Heart right ventricle (tissue), 16 donors: ENCODE measurements around the gene FFAR3. TPM values are rescaled to one million over a fixed set of nuclear protein-coding genes. Genes with fewer than 3 reads are reported as not detected.

Experiments
- ATAC-seq, 8 donors: fragments of 200-7000 bp; cut with Tn5 transposase; one replicate each; pipeline ENCODE4 v1.9.1; 2020; ENCODE audit warnings: mild to moderate bottlenecking in 8 of 8, moderate library complexity in 8 of 8, moderate number of reproducible peaks in 1 of 8
- DNase-seq, 2 donors: peaks; one replicate each; pipeline ENCODE4 v3.0.0-alpha.2; 2020
- H3K27ac ChIP-seq, 10 donors: fragments of 200-600 bp; sonication (generic) in 2 of 10; one replicate each; pipeline versions ENCODE4 v1.5.0 to v1.8.0; 2020 to 2022; ENCODE audit warnings: mild to moderate bottlenecking in 3 of 10
- H3K27me3 ChIP-seq, 7 donors: fragments of 200-600 bp; one replicate each; pipeline ENCODE4 v1.8.0; 2021 to 2022; ENCODE audit warnings: mild to moderate bottlenecking in 2 of 7
- H3K36me3 ChIP-seq, 9 donors: fragments of 200-600 bp; sonication (generic) in 1 of 9; one replicate each; pipeline versions ENCODE4 v1.5.0 to v1.8.0; 2020 to 2022; ENCODE audit warnings: mild to moderate bottlenecking in 2 of 9
- H3K4me1 ChIP-seq, 9 donors: fragments of 200-600 bp; sonication (generic) in 1 of 9; one replicate each; pipeline versions ENCODE4 v1.5.0 to v1.8.0; 2020 to 2022; ENCODE audit warnings: mild to moderate bottlenecking in 4 of 9
- H3K4me3 ChIP-seq, 10 donors: fragments of 200-600 bp; sonication (generic) in 2 of 10; one replicate each; pipeline versions ENCODE4 v1.5.0 to v1.8.0; 2020 to 2022; ENCODE audit warnings: mild to moderate bottlenecking in 7 of 10, moderate library complexity in 2 of 10
- H3K9me3 ChIP-seq, 11 donors: fragments of 200-600 bp in 10 of 11; sonication (generic) in 2 of 11; one replicate each; pipeline versions ENCODE4 v1.5.0 to v1.8.0; 2013 to 2022; ENCODE audit warnings: mild to moderate bottlenecking in 2 of 11, control low read depth in 1 of 11, moderate library complexity in 1 of 11
- CTCF ChIP-seq, 9 donors: fragments of 200-600 bp; sonication (generic) in 2 of 9; IDR thresholded peaks; one replicate each; pipeline versions ENCODE4 v1.5.0 to v1.8.0; 2021 to 2022; ENCODE audit warnings: antibody characterized with exemption in 9 of 9, mild to moderate bottlenecking in 5 of 9, moderate library complexity in 1 of 9
- WGBS, 2 donors: extraction: QIAGEN DNeasy Blood & Tissue Kit; methylation state at CpG; one replicate each; pipeline ENCODE4 v1.1.7; 2013; ENCODE audit warnings: inconsistent platforms in 1 of 2; 5-methylcytosine and 5-hydroxymethylcytosine counted together
- intact Hi-C, 10 donors: fragments of 100-400 bp; cut with DNase I; formaldehyde crosslinking; loops; one replicate each; pipeline versions ENCODE4 v1.11.1 to v1.14.2; 2022
- polyA plus RNA-seq, 2 donors: library from polyadenylated mRNA; stranded (reverse); fragments of 200-250 nt; gene quantifications; one replicate each; pipeline ENCODE4 v1.2.3, GENCODE V29; 2013
- total RNA-seq, 10 donors: library from RNA; stranded (reverse); fragmentation: NEBNext Ultra II Directional in 3 of 10; extraction: Animal tissue kit (Norgen Biotek cat#: 25700) in 3 of 10; gene quantifications; one replicate each; pipeline versions ENCODE4 v1.2.1 to v1.2.4, GENCODE V29; 2021 to 2023
- donor health status: Arrhythmogenic right ventricular cardiomyopathy.
- donor health status: ischemic (EF 13 %, LVEDD 7.1; RV severe dilation, severe dysfunction).
- donor health status: healthy with polysubstance abuse.
- donor health status: DM: no; HTN: yes; CAD: no.
- donor health status: DM: no; HTN: no; CAD: no.
- donor health status: ischemic (EF 25% LVEDD 6.9; RV normal size, moderate dysfunction).
- donor health status: ischemic (EF 25% LVEDD 5.7; RV mildly dilated, moderate dysfunction).
- donor health status: healthy.
- donor health status: DM: yes; HTN: yes; CAD: no.
- donor health status: Ischemic cardiomyopathy.
- donor health status: ischemic (EF 35%, LVEDD 5.7; RV mildly dilated, moderate dysfunction).
- donor health status: nonischemic (EF 11% LVEDD 7.7; RV severe dilation, severe dysfunction).
- donor health status: DM: yes; HTN: yes; CAD: no.
- donor health status: PGD.
- donor health status: ischemic (EF 29% LVEDD 5.4; RV normal size, mild dysfunction).
- donor health status: nonischemic (EF 23%, LVEDD 6.1; RV moderate dilation, normal function).

FFAR3 gene
- total and polyA plus RNA-seq, 12 donors = 0.09 to 0.49 (median 0.40) TPM; not detected in 9

- H3K27me3 ChIP-seq = no peaks in the 10 kb centered on the region
- peak in 1 of 8 donors; percentile 26 for ATAC-seq
- no peak for DNase-seq
- H3K36me3 ChIP-seq = no peaks in the 10 kb centered on the region
- 68 to 73% methylated on average over 8 of the region's 8 CpGs for WGBS, 2 donors
- no peak overlapping the region for H3K27ac ChIP-seq
- intact Hi-C loops = no loop called here
- peaks cover 0 to 7% (median 0%) of the 10 kb centered on the region in 9 donors for H3K4me1 ChIP-seq
- H3K9me3 ChIP-seq = no peaks in the 10 kb centered on the region
- no peak for TF ChIP-seq CTCF (IDR thresholded peaks at IDR 0.05)
- H3K4me3 ChIP-seq = no peak overlapping the region
Measured at GRCh38 chr19:35403116-35403760, 45.0 kb downstream of the FFAR3 start.

- intact Hi-C loops = loop anchor here in 1 of 10 donors (5.0 kb wide), 1 partner anchor 52 kb away; no protein-coding TSS in a partner anchor
- no peaks in the 10 kb centered on the region for H3K36me3 ChIP-seq
- DNase-seq (no peak), ATAC-seq (peak in 1 of 8 donors; percentile 71)
- no peaks in the 10 kb centered on the region for H3K9me3 ChIP-seq
- no peak overlapping the region for H3K27ac ChIP-seq
- H3K4me1 ChIP-seq = peaks cover 0 to 7% (median 0%) of the 10 kb centered on the region in 9 donors
- no peak for TF ChIP-seq CTCF (IDR thresholded peaks at IDR 0.05)
- peaks cover 0 to 9% (median 0%) of the 10 kb centered on the region in 7 donors for H3K27me3 ChIP-seq
- no peak overlapping the region for H3K4me3 ChIP-seq
- WGBS, 2 donors = 66 to 73% methylated on average over 11 of the region's 11 CpGs
Measured at GRCh38 chr19:35404879-35405622, 46.8 kb downstream of the FFAR3 start.

- 81 to 85% methylated on average over 6 of the region's 6 CpGs for WGBS, 2 donors
- H3K4me3 ChIP-seq = no peak overlapping the region
- TF ChIP-seq CTCF (IDR thresholded peaks at IDR 0.05) = no peak
- H3K27ac ChIP-seq = no peak overlapping the region
- no peak for ATAC-seq
- no peaks in the 10 kb centered on the region for H3K9me3 ChIP-seq
- peaks cover 0 to 23% (median 0%) of the 10 kb centered on the region in 7 donors for H3K27me3 ChIP-seq
- H3K36me3 ChIP-seq = no peaks in the 10 kb centered on the region
- no peak for DNase-seq
- intact Hi-C loops = loop anchor here in 1 of 10 donors (5.0 kb wide), 1 partner anchor 50 kb away; no protein-coding TSS in a partner anchor
- peaks cover 0 to 7% (median 0%) of the 10 kb centered on the region in 9 donors for H3K4me1 ChIP-seq
Measured at GRCh38 chr19:35407619-35408018, 49.4 kb downstream of the FFAR3 start.

DNA sequence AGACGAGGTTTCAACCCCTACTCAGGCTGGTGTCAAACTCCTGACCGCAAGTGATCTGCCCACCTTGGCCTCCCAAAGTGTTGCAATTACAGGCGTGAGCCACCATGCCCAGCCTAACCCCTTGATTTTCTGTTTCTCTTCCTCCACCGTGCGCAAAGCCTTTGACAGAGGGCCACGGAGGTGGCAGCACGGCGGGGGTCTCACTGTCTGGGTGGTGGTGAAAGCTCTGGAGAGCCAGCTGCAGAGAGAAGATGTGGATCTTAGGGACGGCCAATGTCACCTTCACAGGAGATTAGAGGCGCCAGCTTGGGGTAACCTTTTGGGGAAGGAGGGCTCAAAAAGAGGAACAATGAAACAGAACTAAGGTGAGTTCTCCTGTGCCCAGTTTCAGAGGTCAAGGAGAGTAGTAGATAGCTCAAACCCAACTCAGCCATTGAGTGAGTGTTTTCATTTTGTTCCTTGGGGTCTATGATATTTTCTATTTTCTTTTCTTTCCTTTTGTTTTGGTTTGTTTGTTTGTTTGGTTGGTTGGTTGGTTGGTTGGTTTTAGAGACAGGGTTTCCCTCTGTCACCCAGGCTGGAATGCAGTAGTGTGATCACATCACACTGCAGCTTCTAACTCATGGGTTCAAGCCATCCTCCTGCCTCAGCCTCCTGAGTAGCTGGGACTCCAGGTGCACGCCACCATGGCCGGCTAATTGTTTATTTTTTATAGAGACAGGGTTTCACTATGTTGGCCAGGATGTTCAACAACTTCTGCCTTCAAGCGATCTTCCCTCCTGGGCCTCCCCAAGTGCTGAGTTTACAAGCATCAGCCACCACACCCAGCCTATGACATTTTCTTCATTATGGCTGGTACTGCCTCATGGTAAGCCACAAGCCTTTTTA is 50.3 kb downstream of the FFAR3 start:
- no peak for ATAC-seq
- no peak overlapping the region for H3K27ac ChIP-seq
- H3K9me3 ChIP-seq = no peaks in the 10 kb centered on the region
- H3K4me1 ChIP-seq = no peaks in the 10 kb centered on the region
- DNase-seq = no peak
- 92 to 94% methylated on average over 13 of the region's 13 CpGs for WGBS, 2 donors
- no peak overlapping the region for H3K4me3 ChIP-seq
- intact Hi-C loops = loop anchor here in 1 of 10 donors (5.0 kb wide), 1 partner anchor 49 kb away; no protein-coding TSS in a partner anchor
- no peak for TF ChIP-seq CTCF (IDR thresholded peaks at IDR 0.05)
- no peaks in the 10 kb centered on the region for H3K36me3 ChIP-seq
- H3K27me3 ChIP-seq = peaks cover 0 to 29% (median 0%) of the 10 kb centered on the region in 7 donors
